ENCODE results near the gene ZDHHC19.

DNA sequence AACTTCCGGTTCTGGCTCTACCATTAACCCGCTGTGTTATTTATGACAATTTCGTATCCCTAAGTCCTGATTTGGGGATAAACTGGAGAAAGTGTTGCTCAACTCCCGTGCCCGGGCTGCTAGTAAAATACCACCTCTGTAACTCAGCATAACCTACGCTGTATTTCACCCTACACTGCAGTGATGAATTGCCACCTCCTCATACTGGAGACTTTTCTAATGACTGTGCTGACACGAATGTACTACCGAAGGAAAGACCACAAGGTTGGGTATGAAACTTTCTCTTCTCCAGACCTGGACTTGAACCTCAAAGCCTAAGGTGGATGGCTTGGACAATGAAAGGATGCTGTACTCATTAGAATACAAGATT is 21.7 kb upstream of the ZDHHC19 start:
- TF ChIP-seq, protein P1, sequence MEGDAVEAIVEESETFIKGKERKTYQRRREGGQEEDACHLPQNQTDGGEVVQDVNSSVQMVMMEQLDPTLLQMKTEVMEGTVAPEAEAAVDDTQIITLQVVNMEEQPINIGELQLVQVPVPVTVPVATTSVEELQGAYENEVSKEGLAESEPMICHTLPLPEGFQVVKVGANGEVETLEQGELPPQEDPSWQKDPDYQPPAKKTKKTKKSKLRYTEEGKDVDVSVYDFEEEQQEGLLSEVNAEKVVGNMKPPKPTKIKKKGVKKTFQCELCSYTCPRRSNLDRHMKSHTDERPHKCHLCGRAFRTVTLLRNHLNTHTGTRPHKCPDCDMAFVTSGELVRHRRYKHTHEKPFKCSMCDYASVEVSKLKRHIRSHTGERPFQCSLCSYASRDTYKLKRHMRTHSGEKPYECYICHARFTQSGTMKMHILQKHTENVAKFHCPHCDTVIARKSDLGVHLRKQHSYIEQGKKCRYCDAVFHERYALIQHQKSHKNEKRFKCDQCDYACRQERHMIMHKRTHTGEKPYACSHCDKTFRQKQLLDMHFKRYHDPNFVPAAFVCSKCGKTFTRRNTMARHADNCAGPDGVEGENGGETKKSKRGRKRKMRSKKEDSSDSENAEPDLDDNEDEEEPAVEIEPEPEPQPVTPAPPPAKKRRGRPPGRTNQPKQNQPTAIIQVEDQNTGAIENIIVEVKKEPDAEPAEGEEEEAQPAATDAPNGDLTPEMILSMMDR (IDR thresholded peaks at IDR 0.05), result no peak
- no peak for TF ChIP-seq POLR2A (IDR thresholded peaks at IDR 0.05)

Data from thyroid gland (tissue), 4 donors.